NCI-H1930 (cell line): ENCODE results near the gene MRPL28.
"Not testable (repeated sequence)": the region's sequence is repeated elsewhere in the genome, so short reads cannot be mapped to it uniquely, and the experiment has no call there.

Experiments
- DNase-seq, 2 experiments: peaks; one replicate each; lab custom pipeline; 2025; lab: John Stamatoyannopoulos, UW

MRPL28 gene

DNA sequence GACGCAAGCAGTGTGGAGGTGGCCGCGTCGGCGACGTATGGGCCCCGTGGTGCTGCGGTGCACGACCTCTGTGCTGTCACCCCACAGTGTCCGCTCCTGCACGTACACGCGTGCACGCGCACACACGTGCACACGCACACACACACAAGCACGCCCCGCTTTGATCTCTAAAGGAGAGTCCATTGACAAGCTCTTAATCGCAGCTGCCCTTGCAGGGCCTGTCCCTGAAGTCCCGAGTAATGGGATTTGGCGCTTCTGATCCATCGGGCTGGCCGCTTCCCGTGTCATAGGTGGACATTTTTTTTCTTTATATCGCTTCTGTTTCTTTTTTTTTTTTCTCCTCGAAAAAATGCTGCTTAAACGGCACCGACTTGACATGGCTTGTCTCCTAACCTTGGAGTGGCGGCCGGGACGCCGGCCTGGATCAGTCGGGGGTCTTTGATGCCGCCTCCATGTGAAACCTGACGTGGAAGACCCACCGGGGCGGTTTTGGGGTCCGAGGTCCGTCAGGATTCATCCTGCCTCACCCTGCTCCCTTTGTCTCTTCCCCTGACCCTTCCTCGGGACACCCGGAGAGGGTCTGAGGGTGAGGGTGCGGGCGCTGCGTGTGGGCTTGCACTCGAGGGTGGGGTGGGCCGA is 9.5 kb downstream of the MRPL28 start:
- no peak for DNase-seq

DNA sequence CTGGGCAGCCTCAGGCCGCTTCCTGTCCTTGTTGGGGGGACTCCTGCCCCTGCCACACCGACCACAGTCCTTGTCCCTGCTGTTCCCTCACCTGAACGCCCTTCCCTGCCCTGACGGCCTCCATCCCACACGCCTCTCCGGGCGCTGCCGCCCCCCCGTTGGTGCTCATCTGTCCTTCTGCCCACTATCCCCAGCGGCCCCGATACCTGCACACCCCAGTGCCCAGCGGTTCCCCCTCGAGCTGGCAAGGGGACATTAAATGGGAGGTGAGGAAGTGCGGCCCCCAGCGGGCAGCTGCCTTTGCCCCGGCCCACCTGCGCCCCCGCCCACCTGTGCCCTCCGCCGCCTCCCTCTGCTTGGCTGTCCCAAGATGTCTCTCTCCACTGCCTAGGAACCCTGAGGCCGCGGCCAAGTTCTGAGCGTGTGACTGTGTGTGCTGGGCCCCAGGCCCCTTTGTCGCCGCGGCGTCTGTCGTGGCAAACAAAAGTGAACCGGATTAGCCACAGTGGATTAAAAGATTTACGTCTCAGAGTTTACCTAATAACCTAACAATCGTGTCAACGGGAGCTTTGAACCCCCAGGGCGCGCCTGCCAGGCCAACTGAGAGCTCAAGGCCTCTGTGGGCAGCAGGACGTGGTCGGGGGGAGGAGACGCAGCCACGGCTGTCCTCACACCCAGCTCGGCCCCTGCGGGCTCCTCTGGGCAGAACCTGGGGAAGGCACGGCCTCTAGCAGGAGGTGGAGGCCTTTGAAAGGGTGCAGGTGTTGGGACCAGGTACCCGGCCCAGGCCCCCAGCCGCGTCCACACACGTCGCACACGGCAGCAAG is 10.3 kb downstream of the MRPL28 start:
- DNase-seq, result no peak

DNA sequence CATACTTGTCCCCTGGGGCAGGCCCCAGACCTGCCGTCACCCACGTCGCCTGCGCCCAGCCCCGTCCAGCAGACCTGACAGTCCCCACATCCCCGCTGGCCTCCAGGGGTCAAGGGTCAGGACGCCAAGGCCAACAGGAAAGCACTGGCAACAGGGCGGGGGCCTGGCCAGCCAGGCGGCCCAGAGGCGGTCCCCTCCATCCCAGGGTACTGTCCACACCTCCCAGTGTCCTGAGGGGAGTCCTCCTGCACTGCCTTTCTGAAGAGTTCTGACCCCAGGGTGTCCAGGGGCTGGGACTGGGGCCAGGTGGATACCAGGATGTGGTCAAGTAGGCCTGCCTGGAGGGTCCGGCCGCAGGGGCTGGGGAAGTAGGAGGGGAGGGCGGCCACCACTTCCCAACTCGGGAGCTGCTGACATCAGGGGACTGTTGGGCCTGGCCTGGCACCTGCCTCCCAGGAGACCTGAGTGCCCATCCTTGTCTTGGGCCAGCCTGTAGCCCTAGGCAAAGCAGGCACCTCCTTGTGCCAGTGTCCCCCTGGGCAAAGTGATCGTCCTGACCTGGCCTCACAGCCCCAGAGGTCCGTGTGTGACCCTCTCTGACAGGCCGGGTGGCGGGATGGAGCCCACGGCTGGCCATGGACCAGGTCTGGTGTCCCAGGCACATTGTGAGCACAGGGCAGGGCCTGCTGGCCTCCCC is 11.1 kb downstream of the MRPL28 start:
- no peak for DNase-seq

DNA sequence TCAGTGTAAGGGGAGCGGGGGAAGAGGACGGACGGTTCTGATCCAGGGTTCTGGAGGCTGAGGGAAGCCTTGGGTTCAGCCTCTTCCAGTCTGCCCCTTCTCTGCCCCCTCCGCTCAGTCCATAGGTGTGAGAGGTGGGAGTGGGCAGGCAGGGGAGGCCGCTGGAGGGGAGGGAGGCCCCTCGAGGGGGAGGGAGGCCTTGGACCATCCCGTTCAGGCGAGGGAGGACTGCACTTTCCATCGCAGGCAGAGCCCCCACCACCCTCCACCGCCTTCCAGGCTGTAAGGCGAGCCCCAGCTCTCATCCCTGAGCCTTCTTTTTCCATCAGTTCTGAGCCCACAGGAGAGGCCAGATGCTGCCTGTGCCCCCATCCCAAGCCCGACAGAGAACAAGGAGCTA is 13.6 kb downstream of the MRPL28 start:
- no peak for DNase-seq

DNA sequence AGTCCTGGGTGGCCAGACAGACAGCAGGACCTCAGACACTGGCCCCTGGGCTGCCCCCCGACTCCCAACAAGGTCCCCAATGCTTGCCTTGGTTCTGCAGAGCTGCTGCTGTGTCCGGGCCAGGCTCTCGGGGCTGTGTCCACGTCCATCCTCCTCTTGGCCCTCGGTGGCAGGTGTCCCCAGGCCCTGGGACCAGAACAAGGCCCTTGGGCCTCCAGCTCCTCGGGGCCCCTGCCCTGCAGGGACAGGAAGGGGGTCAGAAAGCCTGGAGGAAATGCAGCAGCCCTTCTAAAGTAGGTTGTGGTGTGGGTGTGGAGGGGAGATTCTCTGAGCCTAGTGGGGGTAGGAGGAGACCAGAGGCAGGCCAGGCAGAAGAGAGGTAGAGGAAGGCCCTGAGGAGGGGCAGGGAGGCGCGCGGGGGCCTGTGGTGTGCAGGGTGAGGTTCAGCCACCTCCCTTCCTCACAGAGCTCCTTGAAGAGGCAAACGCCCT is 15.3 kb downstream of the MRPL28 start:
- DNase-seq, result no peak

DNA sequence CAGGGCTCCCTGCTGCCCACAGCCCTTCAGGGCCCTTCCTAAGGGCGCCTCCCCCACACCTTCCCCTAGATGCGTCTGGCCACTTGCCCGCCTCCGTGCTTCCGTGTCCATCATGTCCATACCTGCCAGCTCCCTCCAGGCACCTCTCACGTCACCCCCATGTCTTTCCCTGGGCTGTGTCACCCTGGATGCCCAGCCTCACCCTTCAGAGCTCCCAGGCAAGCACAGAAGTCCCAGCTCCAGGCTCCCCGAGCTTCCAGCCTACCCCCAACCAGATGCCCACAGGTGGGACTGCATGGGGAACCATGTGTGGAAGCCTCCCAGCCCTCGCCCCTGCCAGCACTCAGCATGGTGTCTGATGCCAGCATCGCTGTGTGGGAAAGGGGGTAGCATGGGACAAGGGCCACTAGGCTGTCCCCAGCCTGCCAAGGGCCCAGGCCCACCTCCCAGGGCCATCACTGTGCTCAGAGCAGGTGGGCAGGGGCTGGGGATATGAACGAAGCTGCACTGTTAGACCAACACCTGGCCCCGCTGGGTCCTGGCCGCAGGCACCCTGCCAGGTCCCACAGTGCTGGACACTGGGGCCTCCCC is 16.0 kb downstream of the MRPL28 start:
- no peak for DNase-seq

DNA sequence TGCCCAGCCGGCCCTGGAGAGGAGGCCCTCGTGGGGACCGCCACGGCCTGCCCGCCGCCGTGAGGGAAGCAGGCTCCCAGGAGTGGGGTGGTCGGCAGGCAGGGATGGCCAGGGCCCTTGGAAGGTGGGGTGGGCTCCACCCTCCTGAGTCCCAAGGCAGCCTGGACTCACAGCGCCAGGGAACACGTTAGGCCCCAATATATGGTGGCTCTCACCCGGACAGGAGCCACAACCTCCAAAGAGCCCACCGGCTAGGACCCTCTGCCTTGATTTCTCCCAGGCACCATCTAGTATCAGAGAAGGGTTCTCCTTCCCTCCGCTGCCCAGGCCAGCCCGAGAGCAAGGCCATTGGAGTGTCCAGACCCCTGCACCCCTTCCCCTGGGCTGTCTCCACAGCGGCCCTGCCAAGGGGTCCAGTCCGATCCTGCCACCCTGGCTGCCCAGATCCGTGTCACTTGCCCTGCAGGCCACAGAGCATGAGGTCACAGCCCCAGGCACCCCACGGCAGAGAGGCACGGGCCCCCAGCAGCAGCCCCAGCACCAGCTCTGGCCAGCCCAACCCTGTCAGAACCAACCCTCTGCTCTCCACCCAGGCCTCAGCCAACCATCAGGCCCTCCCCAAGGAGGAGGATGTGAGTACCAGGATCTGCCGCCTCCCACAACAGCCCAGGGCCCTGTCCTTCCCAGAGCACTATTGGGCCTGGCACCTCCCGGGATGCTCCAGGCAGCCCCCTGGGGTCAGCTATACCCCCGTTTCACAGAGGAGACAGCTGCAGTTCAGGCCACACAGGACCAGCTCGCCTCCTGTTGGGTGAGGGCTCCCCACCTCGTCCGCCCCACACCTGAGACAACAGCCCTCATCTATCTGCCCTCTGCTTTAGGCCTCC is 16.7 kb downstream of the MRPL28 start:
- no peak for DNase-seq

DNA sequence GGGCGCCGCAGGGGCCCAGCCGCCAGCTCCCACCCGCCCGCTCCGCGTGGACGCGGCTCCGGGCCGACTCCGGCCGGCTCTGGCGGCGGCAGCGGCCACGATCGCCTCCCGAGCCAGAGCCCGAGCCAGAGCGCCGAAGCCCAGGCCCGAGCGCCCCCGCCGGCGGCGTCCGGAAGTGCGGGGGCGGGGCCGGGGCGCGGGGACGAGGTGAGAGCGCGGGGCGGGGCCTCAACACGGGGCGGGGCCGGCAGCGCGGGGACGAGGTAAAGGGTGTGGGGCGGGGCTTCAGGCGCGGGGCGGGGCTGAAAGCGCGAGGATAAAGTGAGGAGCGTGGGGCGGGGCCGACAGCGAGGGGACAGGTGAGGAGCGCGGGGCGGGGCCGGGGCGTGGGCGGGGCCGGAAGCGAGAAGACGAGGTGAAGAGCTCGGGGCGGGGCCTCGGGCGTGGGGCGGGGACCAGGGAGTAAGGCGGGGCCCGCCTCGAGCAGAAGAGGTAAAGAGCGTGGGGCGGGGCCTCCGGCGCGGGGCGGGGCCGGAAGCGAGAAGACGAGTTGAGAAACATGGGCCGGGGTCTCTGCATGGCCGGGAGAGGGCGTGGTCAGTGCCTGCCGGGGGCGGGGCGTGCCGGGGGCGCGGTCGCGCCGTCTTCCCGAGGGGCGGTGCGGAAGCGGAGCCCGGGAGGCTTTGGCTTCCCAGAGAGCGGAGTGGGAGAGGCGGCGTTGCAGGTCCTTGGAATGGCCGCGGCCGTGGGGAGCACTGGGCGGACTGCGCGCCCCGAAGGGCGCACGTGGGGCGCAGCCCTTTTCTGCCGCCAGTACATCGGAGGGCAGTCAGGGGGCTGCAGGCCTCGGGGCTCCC is 17.6 kb downstream of the MRPL28 start, which contains the start of gene AXIN1:
Gene AXIN1 (minus strand): TSS at position 177 of the 857 bp plus-strand sequence. CDS start 5,698 bp downstream, outside the sequence.
- DNase-seq, result peak; percentile 99

DNA sequence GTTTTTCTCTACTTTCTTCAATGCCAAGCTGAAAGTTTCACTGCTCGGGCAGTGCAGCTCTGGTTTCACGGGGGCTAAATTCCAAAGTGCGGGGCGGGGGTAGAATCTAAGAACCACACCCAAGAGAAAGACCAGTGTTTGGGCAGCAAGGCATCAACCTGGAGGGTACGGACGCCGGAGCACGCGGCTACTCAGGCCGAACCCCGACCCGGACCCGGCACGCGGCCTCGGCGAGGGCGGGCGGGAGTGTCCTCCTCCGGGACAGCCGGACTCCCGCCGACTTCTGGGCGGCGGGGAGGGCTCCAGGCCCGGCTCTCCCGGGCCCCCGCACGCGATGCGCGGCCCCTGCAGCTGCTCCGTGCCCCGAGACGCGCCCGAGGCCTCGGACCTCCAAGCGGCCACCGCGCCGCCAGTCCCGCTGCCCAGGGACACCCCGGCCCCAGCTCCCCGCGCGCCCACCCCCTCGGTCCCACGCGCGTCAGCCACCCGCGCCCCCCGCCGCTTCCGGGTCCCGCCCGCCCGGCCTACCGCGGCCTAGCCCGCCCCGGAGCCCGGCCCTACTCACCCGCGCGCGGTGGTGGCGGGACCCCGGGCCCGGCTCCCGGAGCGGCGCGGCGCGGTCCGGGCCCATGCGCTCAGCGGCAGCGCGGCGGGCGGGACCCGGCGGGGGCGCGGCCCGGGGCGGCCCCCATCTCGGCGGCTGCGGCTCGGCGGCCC is 18.4 kb downstream of the MRPL28 start:
- no peak for DNase-seq

DNA sequence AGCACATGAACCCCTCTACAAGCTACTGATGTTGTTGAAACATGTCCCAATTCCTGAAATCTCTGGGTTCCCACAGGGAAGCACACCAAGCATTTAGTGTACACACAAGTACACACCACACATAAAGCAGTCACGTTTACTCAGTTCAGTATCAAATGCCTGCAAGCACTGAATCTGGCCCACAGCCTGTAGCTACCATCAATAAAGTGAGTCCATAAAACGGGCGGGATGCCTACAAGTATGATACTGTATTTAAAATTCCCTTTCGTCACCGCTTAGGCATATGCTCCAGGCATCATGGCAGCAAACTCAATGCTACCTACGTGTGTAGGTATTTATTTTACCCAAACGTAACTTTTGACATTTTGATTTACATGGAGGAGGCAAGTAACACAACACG is 20.1 kb downstream of the MRPL28 start:
- no peak for DNase-seq

DNA sequence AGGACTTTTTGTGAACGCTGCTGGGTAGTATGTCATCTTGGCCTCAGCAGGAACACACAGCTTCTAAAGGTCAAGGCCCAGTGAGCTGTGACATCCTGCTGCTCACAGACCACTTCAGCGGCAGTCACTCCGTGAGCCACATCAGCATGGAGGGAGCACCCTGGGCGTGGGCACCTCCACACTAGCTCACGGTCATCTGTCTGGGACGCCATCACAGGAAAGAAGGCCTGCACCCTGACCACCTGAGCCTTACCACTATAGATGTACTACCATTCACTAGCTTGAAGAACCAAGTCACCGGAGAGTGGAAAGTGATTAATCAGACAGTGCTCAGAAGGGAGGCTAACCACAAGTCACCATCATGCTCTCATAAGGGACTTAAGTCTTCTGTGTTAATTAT is 21.1 kb downstream of the MRPL28 start:
- DNase-seq, result no peak

DNA sequence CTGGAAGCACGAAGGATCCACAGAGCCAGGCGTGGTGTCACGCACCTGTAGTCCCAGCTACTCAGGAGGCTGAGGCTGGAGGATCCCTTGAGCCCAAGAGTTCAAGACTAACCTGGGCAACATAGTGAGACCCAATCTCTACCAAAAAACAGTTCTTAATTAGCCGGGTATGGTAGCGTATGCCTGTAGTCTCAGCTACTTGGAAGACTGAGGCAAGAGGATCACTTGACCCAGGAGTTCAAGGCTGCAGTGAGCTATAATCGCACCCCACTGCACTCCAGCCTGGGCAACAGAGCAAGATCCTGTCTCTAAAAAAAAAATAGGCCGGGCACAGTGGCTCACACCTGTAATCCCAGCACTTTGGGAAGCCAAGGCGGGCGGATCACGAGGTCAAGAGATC is 21.8 kb downstream of the MRPL28 start:
- DNase-seq, result not testable (repeated sequence)

DNA sequence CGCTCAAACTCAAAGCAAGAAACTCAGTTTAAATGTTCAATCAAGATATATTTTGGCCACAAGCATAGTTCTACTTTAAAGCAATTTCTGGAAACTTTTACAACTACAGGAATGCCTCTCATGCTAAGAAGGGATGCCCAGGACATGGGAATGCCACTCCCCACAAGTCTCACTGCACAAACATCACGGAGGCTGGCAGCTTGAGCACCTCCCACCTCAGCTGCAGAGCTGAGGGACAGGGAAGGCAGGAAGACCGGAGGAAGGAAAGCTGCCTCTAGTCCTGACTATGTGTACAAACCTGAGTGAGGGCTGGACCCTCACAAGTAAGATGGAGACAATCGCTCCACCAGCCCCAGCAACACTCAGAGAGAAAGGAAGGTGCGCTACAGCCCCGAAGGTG is 23.1 kb downstream of the MRPL28 start:
- DNase-seq, result no peak

DNA sequence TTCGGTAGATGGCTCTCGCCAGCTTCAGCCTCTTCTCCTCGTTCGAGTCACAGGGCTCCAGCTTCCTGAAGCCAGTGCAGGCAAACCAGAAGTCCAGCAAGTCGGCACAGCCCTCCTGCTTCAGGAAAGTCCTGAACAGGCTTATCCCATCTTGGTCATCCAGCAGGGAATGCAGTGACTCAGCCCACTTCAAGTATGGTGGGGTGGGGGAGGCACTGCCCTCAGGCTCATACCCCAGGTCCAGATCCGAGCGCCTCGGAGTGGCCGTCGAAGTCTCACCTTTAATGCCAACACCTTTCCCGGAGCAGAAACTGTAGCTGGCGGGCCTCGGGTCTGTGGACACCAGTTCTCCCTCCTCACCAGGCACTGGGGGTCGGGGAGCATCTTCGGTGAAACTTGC is 23.8 kb downstream of the MRPL28 start:
- no peak for DNase-seq

DNA sequence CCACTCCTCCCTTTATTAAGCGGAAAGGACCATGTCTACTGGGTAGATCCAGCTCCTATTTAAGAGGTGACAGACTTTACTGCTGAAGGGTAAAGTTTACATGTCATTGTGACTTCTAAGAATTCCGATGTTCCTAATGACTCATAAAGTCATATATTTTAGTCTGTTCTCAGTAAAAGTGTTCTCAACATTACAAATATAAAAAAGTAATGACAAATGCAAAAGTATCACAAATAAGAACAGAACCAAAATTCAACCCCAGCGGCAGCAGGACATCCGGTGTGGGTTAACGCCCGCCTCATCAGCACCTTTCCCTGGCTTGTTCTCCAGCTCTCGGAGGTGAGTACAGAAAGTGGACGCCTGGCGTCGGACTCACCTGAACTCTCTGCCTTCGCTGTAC is 24.6 kb downstream of the MRPL28 start:
- no peak for DNase-seq

DNA sequence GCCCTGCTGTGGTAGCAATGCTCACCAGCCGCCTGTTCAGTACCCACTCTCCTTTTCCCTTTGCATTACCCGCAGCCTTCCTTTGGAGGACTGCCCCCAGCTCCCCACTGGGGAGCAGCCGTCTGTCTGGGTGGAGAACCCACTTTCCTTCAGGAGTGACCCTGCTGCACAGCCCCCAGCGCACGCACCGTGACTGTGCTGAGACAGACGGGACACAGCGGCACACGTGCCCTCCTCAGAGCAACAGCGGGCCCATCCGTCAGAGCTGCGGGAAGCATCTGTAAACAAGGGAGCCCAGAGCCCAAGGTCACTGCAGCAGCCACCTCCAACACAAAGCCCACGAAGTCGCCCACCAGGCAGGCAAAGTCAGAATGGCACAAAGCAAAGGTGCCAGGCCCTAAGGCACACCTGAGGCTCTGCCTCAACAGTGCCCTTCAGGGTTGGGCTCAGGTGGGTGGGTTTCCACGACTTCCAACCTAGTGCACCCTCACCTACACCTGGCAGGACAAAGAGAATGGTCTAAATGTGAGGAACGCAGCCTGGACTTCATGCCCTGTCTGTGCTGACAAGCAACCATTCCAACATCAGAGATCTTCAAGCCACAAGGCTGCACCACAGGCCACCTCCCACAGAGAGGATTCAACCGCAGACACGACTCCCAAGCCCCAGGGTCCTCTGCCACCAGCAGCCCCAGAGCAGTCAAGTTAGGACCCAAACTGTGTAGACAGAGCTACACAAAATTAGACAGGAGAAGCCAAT is 27.7 kb downstream of the MRPL28 start:
- DNase-seq, result no peak

DNA sequence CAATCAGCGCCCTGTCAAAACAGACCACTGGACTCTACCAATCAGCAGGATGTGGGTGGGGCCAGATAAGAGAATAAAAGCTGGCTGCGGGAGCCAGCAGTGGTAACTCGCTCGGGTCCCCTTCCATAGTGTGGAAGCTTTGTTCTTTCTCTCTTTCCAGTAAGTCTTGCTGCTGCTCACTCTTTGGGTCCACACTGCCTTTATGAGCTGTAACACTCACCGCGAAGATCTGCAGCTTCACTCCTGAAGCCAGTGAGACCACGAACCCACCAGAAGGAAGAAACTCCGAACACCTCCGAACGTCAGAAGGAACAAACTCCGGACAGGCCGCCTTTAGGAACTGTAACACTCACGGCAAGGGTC is 28.4 kb downstream of the MRPL28 start:
- not testable (repeated sequence) for DNase-seq

DNA sequence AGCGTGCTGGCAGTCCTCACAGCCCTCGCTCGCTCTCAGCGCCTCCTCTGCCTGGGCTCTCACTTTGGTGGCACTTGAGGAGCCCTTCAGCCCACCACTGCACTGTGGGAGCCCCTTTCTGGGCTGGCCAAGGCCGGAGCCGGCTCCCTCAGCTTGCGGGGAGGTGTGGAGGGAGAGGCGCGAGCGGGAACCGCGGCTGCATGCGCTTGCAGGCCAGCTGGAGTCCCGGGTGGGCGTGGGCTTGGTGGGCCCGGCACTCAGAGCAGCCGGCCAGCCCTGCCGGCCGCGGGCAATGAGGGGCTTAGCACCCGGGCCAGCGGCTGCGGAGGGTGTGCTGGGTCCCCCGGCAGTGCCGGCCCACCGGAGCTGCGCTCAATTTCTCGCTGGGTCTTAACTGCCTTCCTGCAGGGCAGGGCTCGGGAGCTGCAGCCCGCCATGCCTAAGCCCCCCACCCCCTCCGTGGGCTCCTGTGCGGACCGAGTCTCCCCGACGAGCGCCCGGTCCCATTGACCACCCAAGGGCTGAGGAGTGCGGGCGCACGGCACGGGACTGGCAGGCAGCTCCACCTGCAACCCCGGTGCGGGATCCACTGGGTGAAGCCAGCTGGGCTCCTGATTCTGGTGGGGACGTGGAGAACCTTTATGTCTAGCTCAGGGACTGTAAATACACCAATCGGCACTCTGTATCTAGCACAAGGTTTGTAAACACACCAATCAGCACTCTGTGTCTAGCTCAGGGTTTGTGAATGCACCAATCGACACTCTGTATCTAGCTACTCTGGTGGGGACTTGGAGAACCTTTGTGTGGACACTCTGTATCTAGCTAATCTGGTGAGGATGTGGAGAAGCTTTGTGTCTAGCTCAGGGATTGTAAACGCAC is 29.0 kb downstream of the MRPL28 start:
- DNase-seq, result not testable (repeated sequence)
